ENCODE measurements around the gene HIGD1A.
A peak's percentile ranks its signal among the peaks of the same experiment; 100 is the strongest.

HIGD1A gene

DNA sequence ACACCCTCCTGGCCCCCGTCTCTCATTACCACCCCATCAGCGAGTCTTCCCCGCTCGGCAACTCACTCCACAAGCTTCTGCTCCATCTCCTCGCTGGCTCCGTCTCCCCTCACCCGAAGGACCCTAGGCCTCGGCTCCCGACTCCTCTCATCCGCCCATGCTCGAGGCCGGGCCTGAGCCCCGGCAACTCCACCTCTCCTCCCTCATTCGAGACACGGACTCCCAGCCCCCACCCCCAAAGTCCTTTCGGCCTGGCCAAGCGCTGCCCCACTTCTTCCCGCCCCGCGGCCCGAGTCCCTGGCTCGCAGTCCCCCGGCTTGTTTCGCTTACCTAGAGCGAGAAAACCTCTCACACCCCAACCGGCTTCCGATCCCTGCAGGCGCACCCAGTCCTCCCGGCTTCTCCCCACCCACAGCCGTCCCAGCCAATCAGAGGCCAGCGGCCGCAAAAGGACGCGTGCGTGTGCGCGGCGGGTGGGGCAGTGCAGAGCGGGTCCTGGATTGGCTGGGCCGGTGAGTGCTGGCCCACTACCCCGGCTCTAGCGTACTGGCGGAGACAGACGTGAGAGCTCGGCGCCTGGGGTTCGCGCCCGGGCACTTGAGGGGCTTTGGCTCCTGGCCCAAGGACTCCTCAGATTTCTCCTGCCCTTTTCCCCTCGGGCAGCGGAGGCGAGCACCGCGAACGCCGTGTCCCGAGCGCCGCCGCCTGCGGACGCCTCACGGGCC is at the start of gene HIGD1A:
Gene HIGD1A, minus strand, starts transcription at position 385 of the 725 bp plus-strand sequence. CDS start 10,237 bp downstream, outside the sequence.
- DNase-seq (ENCODE audit: low spot score), result peak; percentile 98

DNA sequence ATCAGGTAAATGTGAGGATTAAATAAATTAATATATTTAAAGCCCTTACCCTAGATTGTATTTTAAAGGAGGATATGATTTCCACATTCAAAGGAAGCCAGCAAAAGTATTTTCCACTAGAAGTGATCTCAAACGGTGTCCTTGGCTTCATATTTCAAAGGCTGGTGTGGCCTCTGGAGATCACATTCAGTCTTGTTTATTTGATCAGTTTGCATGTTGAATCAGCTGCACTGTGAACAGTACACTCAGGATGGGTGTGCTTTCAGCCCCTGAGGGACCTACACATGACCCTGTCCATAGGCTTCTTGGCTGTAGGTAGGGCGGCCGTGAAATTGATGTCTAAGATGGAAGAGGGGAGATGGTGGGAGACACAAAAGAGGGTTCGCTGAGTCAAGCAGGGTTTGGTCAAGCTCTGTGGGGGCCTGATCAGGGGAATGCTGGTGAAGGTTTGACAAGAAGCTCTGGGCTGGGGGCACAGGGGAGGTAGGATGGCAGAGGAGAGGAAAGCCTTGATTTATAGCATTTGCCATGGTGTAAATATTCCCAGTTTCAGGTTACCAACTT is 49.5 kb upstream of the HIGD1A start:
- no peak for DNase-seq (ENCODE audit: low spot score)

DNA sequence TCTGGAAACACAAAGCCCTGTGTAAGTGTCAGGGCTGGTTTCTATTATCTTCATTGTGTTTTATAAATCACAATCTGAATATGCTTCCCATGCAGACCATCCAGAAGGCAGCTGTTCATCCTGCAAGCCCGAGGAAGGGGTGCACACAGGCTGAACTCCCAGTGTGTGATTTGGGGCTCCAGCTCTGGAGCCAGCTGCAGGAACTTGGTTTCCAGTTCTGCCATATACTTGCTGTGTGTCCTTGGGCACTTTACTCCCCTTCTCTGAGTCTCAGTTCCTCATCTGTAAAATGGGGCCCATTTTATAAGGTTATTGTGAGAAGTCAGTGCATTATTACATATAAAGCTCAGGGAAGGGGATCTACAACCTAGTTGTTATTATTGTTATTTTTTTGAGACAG is 48.8 kb upstream of the HIGD1A start:
- DNase-seq (ENCODE audit: low spot score), result no peak

DNA sequence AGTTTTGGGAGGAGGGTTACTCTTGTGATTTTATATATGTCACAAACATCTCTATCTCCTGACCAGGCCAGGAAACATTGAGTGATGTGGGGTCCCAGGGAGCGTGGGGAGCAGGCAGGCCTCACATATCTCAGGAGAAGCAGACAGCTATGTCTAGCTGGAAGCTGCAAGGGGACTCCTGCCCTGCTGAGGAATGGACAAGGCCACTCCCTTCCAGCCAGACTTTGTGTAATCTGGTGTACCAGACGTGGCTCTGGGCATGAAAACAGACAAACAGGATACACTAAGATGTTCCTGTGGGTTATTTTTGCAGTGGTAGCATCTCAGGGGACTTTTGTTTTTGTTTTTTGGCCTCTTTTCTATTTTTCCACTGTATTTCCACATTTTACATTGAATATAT is 48.2 kb upstream of the HIGD1A start:
- no peak for DNase-seq (ENCODE audit: low spot score)

DNA sequence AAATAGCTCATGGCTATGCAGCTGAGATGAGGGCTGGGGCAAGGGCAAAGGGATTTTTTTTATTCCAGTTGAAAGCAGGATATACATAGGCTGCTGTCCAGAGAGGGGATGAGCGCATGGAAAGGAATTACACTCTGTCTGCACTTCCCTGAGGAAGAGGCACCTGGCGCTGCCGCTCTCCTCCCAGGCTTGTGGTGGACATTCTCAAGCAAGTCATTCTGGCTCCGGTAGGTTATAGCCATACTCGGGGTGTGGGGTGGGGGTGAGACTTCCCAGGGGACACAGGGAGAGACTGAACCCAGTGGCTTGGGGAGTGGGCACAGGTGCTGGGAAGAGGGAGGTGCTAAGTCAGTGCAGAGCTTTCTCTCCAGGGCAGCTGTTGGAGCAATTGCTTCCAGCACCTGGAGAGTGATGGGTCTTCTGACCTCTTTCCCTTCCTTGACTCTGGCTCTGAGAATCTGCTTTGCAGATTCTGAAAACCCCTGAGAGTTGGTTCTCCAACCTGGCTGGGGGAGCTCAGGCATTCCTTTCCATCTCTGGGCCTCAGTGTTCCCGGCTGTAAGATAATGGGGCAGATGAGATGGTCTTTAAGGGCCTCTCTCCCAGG is 47.0 kb upstream of the HIGD1A start:
- no peak for DNase-seq (ENCODE audit: low spot score)

DNA sequence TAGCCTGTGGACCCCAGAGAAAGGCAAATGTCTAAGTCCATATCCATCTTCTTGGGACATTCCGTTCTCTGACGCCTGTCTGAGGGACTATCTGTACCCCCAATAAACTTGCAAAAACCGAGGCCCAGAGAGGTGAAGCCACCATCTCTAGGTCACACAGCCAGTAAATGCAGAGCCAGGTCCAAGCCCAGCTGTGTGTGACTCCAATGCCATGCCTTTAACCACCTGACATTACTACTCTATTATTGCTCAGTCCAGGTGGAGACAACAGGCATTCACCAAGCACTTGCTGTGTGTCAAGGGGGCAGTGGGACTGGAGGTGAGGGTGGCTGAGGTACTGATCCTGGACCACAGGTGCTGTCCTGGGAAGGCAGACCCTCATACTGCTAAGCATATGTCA is 46.0 kb upstream of the HIGD1A start:
- DNase-seq (ENCODE audit: low spot score), result no peak

DNA sequence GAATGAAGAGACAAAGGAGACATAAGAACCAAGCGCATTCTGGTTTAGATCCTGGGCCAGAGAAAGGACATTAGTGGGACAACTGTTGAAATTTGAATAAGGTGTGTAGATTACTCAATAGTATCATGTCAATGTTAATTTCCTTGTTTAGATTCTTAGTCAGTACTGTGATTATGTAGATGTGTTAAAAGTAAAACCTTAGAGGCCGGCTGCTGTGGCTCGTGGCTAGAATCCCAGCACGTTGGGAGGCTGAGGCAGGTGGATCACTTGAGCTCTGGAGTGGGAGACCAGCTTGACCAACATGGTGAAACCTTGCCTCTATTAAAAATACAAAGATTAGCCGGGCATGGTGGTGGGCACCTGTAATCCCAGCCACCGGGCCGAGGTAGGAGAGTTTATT is 44.7 kb upstream of the HIGD1A start:
- no peak for DNase-seq (ENCODE audit: low spot score)

DNA sequence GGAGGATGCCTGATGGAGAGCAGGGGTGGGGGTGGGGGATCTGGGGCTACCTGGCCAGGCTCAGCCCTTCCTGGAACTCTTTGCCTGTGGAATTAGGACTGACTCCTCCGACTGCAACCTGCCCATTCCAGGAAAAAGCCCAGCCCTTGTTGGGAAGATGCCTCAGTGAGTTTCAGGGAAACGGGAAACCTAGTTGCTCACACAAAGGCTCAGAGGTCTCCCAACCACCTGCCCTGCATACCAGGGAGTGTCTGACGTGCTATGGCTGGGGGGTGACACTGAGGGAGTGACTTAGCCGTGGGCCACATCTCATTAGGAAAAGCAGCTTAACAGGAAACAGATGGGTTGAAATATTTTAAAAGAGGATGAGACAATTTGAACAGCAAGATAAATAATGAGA is 43.4 kb upstream of the HIGD1A start:
- no peak for DNase-seq (ENCODE audit: low spot score)

DNA sequence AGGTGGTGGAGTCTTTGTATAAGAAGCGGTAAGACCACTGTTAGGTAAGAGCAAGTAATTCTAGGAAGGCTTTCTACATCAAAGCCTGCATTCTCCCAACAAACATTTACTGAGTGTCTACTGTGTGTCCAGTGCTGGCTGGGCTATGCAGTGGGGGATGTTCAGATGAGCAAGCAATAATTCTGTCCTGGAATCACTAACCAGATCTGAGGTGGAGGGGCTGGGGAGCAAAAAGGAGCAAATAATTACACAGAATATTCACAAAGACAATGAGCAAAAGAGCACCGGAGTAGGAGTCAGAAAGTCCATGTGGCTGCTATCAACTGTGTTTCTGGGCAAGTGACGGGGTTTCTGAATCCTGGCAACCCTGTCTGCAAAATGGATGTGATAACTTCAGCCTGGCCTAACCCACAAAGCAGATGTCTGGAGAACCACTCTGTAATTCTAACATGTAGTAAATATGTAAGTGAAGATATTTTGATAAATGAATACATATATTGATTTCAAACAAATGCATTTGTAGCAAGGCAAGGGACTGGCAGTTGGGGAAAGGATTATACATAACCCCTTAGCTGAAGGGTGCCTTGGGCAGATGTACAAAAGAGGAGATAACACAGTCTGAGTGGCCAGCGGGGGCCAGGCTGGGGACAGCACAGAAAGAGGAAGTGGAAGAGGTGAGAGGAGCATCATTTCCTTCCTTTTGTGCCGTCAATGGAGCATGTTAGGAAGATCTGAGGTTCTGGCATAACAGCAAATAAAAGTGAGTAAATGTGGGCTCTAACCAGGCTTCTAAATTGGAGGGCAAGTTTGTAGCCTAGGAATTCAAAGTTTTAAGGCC is 42.6 kb upstream of the HIGD1A start:
- no peak for DNase-seq (ENCODE audit: low spot score)

DNA sequence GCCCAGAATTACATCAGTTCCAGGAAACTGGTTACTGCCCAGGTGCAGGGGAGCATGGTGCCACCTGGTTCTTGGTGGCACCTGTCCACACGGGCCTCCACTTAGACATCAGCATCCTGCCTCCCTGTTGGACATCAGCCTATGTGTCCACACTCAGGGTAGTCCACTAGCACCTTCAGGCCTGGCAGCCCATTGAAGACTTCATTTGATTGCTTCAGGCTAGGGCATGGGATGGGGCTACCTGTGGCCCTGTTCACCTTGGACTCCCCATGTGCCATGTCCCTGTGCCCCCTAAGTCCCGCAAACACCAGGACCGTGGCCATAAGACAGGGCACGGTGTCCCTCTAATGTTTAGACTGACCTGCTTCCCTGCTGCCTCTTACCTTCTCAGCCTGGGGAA is 40.5 kb upstream of the HIGD1A start:
- DNase-seq (ENCODE audit: low spot score), result no peak

DNA sequence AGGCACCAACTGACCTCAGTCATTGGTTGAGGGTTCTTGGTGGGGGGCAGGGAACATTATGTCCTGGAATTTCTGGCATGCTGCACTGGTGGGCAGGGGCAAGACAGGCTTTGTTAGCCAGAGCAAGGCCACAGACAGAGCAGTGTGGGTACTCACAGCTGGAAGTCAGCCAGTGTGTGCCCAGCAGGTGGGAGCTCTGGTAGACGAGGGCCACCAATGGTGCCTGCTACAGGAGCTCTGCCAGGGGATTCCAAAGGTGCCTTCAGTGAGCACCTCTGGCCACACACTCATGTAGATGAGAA is 40.1 kb upstream of the HIGD1A start:
- no peak for DNase-seq (ENCODE audit: low spot score)

DNA sequence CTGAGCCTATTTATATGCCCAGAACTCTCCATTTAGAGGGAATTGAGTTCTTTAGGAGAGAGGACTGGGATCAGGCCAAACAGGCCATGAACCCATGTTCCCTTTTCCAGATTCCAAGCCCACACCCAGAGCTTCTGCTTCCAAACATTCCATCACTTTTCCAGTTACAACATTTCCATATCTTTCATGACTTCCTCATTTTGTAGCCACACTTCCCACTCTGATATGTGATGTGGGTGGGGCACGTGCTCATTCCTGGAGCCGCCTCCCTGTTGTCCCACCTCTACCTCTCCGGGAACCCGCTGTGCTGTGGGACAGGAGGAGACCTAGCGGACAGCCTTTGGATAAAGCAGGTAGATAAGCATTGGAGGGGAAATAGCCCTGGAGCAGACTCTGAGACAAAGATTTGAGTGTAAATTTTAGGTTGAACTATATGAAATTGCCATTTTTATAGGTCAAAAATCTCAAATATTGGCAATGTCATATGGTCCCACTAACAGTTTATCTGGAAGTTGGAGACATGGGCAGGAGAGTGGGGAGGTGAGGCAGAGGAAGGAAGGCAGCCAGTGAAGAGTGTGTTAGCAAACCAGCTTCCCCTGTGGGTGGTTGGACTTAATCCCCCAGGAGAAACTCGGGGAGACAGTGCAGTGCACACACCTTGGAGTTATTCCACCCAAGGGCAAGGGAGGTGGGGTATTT is 39.6 kb upstream of the HIGD1A start:
- DNase-seq (ENCODE audit: low spot score), result no peak

DNA sequence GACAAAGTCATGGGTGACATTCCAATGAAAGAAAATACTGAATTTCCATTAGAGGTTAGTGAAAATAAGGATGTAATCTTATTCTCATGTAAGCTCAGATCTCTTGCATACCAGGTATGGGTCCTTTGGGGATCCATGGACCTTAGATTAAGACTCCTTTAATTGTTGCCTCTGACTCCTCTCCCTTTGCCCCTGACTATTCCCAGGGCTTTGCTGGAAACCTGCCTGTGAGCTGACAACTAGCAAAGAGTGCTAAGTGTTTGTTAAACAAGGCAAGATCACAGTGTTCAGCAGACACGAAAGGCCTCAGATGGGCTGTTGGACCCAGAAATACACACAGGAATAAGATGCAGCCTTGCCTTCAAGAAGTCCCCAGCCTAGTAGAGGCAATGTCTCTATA is 37.0 kb upstream of the HIGD1A start:
- no peak for DNase-seq (ENCODE audit: low spot score)

DNA sequence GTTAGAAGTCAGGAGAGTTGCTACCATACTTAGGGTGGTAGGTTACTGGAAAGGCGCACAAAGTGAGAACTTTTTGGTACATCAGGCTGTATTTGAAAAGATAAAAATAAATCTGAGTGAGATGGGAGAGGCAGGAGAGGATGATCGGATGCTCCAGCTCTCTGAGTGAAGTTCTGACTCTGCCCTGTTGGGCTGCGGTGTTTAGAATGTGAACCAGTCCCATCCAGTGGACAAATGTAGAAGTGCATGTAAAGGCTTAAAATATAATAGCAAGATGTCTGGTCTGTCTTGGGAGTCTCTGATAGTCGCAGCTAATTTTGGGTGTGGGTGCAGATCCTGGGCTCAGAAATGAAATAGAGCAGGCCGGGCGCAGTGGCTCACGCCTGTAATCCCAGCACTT is 35.3 kb upstream of the HIGD1A start:
- peak; percentile 70 for DNase-seq (ENCODE audit: low spot score)

DNA sequence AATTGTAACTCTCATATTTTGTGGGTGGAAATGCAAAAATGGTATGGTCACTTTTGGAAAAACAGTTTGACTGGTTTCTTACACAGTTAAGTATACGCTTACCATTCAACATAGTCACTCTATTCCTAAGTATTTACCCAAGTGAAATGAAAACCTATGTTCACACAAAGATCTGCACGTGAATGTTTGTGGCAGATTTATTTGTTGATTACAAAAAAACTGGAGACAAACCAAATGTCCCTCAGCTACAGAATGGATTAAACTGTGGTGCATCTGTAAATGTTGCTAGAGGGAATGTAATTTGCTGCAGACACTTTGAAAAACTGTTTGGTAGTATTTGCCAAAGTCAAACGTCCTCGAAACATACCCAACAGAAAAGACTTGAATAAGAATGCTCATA is 34.3 kb upstream of the HIGD1A start:
- no peak for DNase-seq (ENCODE audit: low spot score)

DNA sequence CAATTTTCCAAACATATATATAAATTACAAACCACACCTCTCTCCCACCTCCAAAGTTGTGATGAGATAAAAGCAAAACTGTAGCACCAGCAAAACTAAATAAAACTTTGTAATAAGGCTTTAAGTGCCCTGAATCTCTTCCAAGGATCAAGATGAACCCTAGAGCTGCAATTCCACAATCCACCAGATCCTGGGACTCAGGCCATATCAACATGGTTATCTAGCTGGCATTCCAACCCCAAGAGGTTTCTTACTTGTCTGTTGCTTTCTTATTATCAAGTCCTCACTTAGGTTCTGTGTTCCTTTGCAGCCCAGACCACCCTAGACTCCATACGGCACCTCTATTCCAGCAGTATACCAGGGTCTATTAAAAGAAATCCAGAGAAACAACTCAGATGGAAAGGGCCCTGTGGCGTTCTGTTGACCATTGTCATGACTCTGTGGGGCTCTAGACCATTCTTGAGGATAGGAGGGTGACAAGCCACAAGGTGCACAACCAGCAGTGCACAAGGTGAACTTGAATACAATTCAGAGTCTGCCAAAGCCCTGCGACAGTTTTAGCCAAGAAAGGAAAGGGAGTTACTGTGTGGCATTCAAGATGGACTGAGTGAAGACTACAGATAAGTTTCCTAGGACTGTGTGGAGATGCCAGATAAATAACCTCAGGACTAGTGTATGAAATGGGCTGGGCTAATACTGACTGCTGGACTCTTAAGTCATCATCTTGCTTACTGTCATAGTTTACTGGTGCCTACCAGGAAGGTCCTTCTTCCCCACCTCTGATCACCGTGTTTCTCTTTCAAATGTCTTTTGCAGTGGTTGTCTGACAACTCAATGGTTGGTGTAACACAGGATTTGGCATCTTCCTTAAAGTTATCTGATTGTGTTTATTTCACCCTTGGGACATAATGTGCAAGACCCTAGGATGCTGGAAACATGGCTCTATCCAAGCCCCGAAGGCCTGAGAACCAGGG is 32.1 kb upstream of the HIGD1A start:
- no peak for DNase-seq (ENCODE audit: low spot score)

DNA sequence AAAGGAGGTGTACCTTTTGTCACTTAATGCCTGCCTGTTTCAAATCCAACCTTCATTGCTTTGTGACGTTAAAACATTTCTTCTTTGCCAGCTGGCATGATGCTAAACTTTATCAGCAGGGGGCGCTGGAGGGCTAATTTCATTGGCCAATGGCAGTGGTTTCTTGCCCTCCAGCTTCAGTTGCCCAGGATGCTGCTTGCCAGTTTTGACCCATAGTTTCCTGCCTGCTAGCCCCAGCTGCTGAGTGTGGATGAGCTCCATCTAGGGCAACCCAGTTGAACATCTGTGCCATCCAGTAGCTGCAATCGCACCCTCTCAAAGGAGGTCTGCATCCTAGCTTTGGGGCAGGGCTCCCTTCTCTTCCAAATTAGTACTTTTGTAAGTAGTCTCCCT is 27.0 kb upstream of the HIGD1A start:
- peak; percentile 56 for DNase-seq (ENCODE audit: low spot score)

DNA sequence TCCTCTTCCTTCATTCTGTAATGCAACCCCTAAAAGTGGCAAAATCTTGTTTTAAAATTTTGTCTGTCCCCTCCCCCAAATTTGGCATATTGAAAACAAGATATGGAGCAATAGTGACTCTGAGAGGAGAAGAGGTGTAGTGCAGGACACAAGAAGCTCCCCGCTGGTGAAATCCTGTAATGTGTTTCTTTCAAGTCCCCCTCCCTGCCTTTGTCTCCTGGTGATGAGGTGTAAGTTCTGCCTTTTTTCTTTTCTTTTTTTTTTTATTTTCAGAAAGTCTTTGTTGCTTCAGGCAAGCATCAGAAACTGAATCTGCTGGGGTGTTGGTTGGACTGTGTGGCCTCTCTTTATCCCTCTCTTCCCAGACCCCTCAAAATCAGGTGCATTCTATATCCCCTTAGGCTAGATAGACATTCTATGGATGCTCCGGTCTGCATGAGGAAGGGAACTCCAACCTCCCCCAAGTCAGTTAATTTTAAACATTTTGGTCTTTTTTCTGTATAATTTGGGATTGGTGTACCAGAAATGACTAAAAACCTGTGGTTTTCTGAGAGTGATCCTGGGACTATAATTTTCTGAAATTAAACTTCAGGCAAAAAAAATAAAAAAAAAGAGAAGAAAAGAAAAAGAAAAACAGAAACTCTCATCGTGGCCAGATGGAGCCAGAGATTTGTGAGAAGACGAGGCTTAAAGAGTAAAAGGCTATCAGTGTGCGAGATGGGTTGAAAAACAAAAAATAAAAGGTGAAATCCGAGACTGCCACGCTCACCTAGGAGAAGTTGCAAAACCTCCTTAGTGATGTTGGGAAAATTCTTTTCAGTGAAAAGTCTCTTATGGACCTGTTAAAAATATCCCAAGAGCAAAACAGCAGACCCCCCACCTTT is 26.4 kb upstream of the HIGD1A start:
- DNase-seq (ENCODE audit: low spot score), result no peak

DNA sequence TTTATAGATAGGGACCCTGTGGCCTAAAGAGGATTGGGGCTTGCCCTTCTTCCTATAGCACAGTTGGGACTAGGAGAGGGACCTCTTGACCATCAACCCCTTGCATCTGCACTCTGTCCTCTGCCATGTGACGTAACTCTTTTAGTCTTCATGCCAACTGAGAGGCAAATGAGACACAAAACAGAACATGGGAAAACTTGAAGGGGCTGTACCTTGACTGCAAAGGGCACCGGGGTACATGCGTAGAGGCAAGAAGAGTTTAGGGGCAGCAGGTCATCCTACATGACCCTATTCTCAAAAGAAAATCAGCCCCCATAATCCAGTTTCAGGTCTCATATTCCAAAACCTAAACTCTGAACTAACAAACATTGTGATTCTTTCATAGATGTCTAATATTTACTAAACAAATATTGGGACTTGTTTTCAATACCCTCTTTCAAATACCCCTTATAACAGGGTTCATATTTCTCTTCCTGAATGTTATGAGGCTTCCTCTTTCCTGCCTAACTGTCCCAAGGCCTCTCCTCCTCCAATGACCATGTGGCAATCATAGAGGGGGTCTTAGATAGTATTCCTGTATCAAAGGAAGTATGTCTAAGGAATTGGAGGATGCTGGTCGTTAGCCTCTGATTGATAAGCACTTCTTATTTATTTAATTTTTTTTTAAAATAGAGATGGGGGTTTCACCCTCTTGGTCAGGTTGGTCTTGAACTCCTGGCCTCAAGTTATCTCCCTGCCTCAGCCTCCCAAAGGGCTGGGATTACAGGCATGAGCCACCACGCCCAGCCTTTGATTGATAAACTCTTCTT is 25.5 kb upstream of the HIGD1A start:
- no peak for DNase-seq (ENCODE audit: low spot score)

Data from HuH-7 (cell line).